NOMO-1 (cell line): ENCODE data around the gene PI4KA.

Experiments
- DNase-seq, 2 experiments: peaks; one replicate each; lab custom pipeline; 2025; ENCODE audit not compliant: unreplicated experiment in 2 of 2; lab: John Stamatoyannopoulos, UW

PI4KA gene

GRCh38 chr22:20794650-20795413 is 63.8 kb downstream of the PI4KA start:
- DNase-seq = no peak

DNA sequence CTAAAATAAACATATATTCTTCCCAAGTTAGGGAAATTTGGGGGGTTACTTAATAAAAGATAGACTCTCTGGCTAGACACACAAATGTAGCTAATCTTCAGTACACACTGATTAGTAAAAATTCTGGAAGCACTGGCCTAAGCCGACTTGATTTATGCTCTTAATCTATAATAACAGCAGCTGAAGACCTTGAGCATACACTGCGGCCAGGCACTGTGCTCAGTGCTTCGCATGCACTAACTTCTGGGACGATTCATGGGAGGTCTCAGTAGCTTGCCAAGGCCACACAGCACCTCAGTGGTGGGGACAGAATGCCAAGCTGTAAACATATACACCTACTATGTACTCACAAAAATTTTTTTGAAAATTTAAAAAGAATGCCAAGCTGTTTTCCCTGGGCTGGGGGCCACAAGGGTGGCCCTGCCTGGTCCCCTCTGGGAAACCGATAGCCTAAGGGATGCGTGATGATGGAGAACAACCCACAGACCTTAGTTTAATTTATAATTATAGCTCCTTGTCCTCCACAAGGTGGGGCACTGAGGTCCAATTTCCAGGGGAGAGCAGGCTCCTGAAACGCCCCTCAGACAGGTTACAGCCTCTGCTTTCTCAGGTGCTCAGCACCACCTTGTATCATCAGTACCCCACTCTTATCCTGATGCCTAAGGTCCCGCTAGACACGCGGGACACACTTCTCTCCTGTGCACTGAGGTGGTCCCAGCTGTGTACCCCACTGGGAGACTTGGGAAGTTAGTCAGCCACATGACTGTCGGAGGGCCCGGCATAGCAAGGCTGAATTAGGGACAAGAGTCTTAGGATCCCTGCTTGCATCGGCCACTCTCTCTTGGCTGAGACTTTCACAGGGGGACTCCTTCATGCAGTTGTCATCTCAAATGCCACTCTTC is 64.6 kb downstream of the PI4KA start:
- no peak for DNase-seq

- no peak for DNase-seq
Measured at GRCh38 chr22:20792966-20793728, 65.5 kb downstream of the PI4KA start.

DNA sequence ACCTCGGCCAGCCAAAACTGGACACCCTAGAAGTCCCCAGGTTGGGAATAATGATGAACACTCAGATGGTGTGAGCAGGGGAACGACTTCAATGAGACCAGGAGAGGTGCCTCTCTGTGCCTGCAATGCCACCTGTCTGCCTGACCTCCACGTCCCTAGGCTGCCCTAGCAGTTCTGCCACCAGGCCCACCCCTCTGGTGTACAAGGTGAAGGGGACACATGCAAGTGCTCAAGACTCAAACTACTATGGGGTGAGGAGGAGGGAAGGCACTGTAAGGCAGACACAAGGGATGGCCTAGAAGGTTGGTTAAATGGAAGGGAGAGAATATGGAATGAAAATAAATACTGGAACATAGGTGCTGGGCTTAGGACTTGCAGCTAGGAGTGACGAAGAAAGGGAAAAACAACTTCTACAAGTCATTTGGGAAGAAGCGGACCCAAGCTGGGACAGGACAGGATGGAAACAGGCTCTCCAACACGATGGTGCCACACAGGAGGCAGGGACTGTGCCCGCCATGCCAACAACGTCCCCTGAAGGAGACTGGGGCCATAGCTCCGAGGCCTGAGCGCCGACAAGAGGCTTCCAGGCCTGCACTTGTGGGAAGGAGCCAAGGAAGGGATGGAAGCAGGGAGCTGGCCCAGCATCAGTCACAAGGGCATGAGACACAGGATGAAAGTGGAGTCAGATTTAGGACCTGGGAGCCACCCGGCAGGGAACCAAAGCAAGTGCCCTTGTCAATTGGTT is 66.2 kb downstream of the PI4KA start:
- no peak for DNase-seq

DNA sequence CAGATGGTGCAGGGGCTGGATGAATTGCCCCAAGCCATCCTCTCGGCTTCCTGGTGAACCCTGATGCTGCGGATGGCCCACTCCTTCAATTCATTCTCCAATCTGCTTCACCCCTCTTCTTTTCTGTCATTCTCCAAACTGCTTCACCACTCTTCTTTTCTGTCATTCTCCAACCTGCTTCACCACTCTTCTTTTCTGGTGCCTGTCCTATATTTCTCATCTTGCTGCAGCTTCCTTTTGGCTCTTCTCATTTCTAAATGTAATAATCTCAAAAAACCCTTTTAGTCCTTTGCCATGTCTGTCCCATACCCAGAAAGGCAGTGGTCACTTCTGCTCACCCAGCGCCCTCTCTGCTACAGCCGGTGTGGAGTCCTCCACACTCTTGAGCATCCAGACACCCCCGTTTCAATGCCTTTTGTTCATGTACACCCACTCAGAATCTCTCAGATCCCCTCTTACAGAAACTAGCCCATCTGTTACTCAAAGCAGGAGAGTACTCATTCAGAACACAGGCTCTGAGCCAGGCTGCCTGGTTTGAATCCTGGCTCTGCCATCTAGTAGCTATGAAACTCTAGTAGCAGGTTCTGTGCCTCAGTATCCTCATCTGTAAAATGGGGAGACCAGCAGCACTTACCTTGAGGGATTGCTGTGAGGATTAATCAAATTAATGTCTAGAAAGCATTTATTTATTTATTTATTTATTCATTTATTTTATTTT is 69.8 kb downstream of the PI4KA start:
- DNase-seq = no peak

GRCh38 chr22:20787746-20788626 is 70.6 kb downstream of the PI4KA start:
- no peak for DNase-seq

DNA sequence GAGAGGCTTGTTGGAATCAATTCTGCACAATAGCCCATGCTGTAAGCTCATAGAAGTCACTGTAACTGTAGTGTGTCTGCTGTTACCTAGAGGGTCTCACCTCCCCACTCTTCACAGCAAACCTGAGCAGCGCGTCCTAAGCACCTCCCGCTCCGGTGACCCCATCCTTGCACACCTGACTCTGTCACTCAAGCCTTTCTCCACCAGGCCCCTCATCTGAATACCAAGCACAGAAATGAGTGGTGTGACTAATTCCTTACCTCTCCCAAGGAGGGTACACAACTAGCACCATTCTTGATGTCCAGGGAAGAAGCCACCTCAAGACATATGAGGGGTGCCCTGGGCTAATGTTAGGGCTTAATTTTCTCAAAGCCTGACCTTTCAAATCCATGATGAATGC is 71.4 kb downstream of the PI4KA start:
- DNase-seq = no peak

DNA sequence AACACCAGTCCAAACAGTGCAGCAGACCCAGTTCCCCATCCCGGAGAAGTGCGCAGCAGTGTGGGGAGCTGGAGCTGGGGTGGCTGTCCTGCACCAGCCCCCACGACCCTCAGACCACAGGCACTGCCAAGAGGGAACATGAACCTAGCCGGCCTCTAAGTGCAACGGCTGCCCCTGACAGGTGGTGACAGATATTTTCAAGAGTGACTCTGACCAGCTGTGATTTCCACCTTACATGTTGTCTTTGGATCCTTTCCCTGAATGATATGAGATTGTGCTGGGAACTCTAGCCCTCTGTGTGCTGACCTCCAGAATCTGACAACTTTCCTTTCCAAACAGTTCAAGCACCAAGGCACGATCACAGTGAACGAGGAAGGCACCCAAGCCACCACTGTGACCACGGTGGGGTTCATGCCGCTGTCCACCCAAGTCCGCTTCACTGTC is 72.1 kb downstream of the PI4KA start:
- no peak for DNase-seq

- no peak for DNase-seq
Measured at GRCh38 chr22:20786048-20786447, 72.6 kb downstream of the PI4KA start.

- DNase-seq = no peak
Measured at GRCh38 chr22:20785415-20785814, 73.2 kb downstream of the PI4KA start.

GRCh38 chr22:20783844-20784723 is 74.5 kb downstream of the PI4KA start:
- peak in 1 of 2 experiments; percentile 22 for DNase-seq

DNA sequence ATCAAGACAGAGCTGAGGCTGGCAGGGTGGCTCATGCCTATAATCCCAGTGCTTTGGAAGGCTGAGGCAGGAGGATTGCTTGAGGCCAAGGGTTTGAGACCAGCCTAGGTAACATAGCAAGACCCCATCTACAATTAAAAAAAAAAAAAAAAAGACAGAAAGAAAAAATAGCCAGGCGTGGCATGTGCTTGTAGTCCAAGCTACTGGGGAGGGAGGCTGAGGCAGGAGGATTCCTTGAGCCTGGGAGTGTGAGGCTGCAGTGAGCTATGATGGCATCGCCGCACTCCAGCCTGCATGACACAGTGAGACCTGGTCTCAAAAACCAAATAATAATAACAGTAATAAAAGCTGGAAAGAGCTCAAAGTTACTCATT is 75.3 kb downstream of the PI4KA start:
- DNase-seq = no peak

GRCh38 chr22:20782596-20783299 is 75.9 kb downstream of the PI4KA start:
- no peak for DNase-seq

DNA sequence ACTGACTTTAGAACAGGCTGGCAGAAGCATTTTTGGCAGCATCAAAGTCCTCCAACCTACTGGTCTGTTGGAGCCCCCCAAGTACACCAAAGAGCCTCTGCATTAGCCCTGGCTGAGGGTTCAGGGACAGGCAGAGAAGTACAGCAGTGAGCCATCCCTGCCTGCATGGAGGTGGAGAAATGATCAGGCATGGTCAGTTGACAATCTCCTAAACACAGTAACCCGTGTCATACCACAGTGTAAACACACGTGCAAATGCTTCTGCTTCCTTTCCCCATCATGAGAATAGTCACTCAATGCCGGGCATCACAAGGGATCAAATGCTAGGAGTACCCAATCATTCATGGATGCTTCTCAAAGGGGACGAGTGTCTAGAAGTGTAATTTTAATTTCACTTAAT is 76.5 kb downstream of the PI4KA start:
- no peak for DNase-seq

- no peak for DNase-seq
Measured at GRCh38 chr22:20781272-20781990, 77.2 kb downstream of the PI4KA start.

- DNase-seq = no peak
Measured at GRCh38 chr22:20779818-20780158, 78.8 kb downstream of the PI4KA start.
